ENCODE results near the gene CD244.

CD244 gene

GRCh38 chr1:160835751-160836150 is 26.9 kb downstream of the CD244 start:
- no peak overlapping the region for H3K27ac ChIP-seq
- TF ChIP-seq CTCF (IDR thresholded peaks at IDR 0.05), result no peak

- H3K27ac ChIP-seq, result no peak overlapping the region
- peak; percentile 92 for TF ChIP-seq CTCF (IDR thresholded peaks at IDR 0.05)
- TF ChIP-seq ZFX (IDR thresholded peaks at IDR 0.05; ENCODE audit: borderline replicate concordance), result no peak
Measured at GRCh38 chr1:160834945-160835565, 27.6 kb downstream of the CD244 start.

GRCh38 chr1:160830321-160831153 is 32.1 kb downstream of the CD244 start:
- H3K27ac ChIP-seq, result no peak overlapping the region
- TF ChIP-seq CTCF (IDR thresholded peaks at IDR 0.05) (peak; percentile 81), ZFX (IDR thresholded peaks at IDR 0.05; ENCODE audit: borderline replicate concordance) (no peak)

GRCh38 chr1:160829766-160830165 is 32.9 kb downstream of the CD244 start:
- TF ChIP-seq CTCF (IDR thresholded peaks at IDR 0.05) (no peak), ZFX (IDR thresholded peaks at IDR 0.05; ENCODE audit: borderline replicate concordance) (no peak)
- H3K27ac ChIP-seq, result no peak overlapping the region

GRCh38 chr1:160827418-160827817 is 35.3 kb downstream of the CD244 start:
- TF ChIP-seq CTCF (IDR thresholded peaks at IDR 0.05), result no peak
- H3K27ac ChIP-seq, result no peak overlapping the region

GRCh38 chr1:160826546-160826945 is 36.1 kb downstream of the CD244 start:
- no peak overlapping the region for H3K27ac ChIP-seq
- no peak for TF ChIP-seq ZFX (IDR thresholded peaks at IDR 0.05; ENCODE audit: borderline replicate concordance)
- no peak for TF ChIP-seq CTCF (IDR thresholded peaks at IDR 0.05)

- no peak overlapping the region for H3K27ac ChIP-seq
- TF ChIP-seq CTCF (IDR thresholded peaks at IDR 0.05), result no peak
- TF ChIP-seq ZFX (IDR thresholded peaks at IDR 0.05; ENCODE audit: borderline replicate concordance), result no peak
Measured at GRCh38 chr1:160823296-160823695, 39.4 kb downstream of the CD244 start.

Data from 22Rv1 (cell line).